H1 (cell line): ENCODE results near the gene UCHL1. TPM values are rescaled to one million over a fixed set of nuclear protein-coding genes. Genes with fewer than 3 reads are reported as not detected.

ENCODE experiments used
- CTCF ChIA-PET: fragments of 300-600 bp; sonication (Branson Sonifier 250); formaldehyde crosslinking; loops from one replicate; lab custom pipeline; 2021; ENCODE audit not compliant: partially characterized antibody; lab: Charles Lee
- POLR2A ChIA-PET: fragments of 300-600 bp; sonication (Branson Sonifier 250); formaldehyde crosslinking; loops from one replicate; lab custom pipeline; 2021; ENCODE audit warnings: inconsistent platforms; ENCODE audit not compliant: partially characterized antibody; lab: Charles Lee
- DNase-seq, 2 experiments: peaks; one replicate each; pipeline versions ENCODE4 v3.0.0 to v3.0.0-alpha.2; 2010 to 2022; ENCODE audit warnings: low spot score in 2 of 2, low read depth in 1 of 2, mixed read lengths in 1 of 2
- FAIRE-seq: peaks from 2 replicates; lab custom pipeline; 2011; peaks lifted over from hg19 to GRCh38; lab: Jason Lieb, UNC
- H2AFZ ChIP-seq: 2 replicates; pipeline ENCODE4 v1.8.1; 2012; ENCODE audit warnings: low read length, inconsistent platforms
- H2AK5ac ChIP-seq: 2 replicates; pipeline ENCODE4 v1.6.1; 2013; ENCODE audit warnings: low read depth, low read length
- H2BK120ac ChIP-seq: replicated peaks from 2 replicates; pipeline ENCODE3; 2013; ENCODE audit warnings: low read depth, low read length, inconsistent platforms
- H2BK12ac ChIP-seq: 2 replicates; pipeline ENCODE4 v1.6.1; 2013; ENCODE audit warnings: low read depth, low read length
- H2BK15ac ChIP-seq: 2 replicates; pipeline ENCODE4 v1.6.1; 2013; ENCODE audit warnings: low read length
- H2BK20ac ChIP-seq: 2 replicates; pipeline ENCODE4 v1.6.1; 2013; ENCODE audit warnings: low read length
- H2BK5ac ChIP-seq: 2 replicates; pipeline ENCODE4 v1.6.1; 2013; ENCODE audit warnings: low read depth, low read length
- H3K14ac ChIP-seq: 2 replicates; pipeline ENCODE4 v1.6.1; 2013; ENCODE audit warnings: inconsistent platforms; ENCODE audit not compliant: insufficient read length
- H3K18ac ChIP-seq: 2 replicates; pipeline ENCODE4 v1.6.1; 2013; ENCODE audit warnings: low read length; ENCODE audit errors: extremely low read depth
- H3K23ac ChIP-seq: 2 replicates; pipeline ENCODE4 v1.6.1; 2013; ENCODE audit warnings: inconsistent platforms; ENCODE audit not compliant: insufficient read length
- H3K23me2 ChIP-seq: 2 replicates; pipeline ENCODE4 v1.6.1; 2013; ENCODE audit warnings: low read depth, low read length
- H3K27ac ChIP-seq: 2 replicates; pipeline ENCODE4 v1.6.1; 2011; ENCODE audit warnings: low read depth, low read length, inconsistent platforms
- H3K27me3 ChIP-seq, 4 experiments: replicated peaks in 1 of 4; 1 replicate in 1 of 4; 2 replicates in 3 of 4; pipeline versions ENCODE4 v1.6.1 to v1.8.1; 2011 to 2013; ENCODE audit warnings: low read length in 3 of 4, mild to moderate bottlenecking in 3 of 4, inconsistent platforms in 2 of 4, mixed read lengths in 2 of 4, moderate library complexity in 1 of 4; ENCODE audit not compliant: control insufficient read depth in 3 of 4, insufficient read depth in 3 of 4; ENCODE audit errors: extremely low read depth in 1 of 4
- H3K36me3 ChIP-seq, 4 experiments: 2 replicates each; pipeline versions ENCODE4 v1.6.1 to v1.8.1; 2011 to 2013; ENCODE audit warnings: mild to moderate bottlenecking in 4 of 4, low read length in 3 of 4, moderate library complexity in 2 of 4, control low read depth in 1 of 4, inconsistent platforms in 1 of 4; ENCODE audit not compliant: insufficient read depth in 4 of 4, control insufficient read depth in 2 of 4
- H3K4ac ChIP-seq: replicated peaks from 2 replicates; pipeline ENCODE3; 2013; ENCODE audit warnings: low read length, low read depth, mixed read lengths, inconsistent platforms; ENCODE audit not compliant: insufficient read length
- H3K4me1 ChIP-seq, 4 experiments: replicated peaks in 1 of 4; 1 replicate in 1 of 4; 2 replicates in 3 of 4; pipeline versions ENCODE4 v1.6.1 to v1.8.1; 2011 to 2013; ENCODE audit warnings: low read length in 3 of 4, inconsistent platforms in 2 of 4, mixed read lengths in 1 of 4; ENCODE audit not compliant: insufficient read depth in 4 of 4, control insufficient read depth in 3 of 4
- H3K4me2 ChIP-seq, 2 experiments: 2 replicates each; pipeline versions ENCODE4 v1.6.1 to v1.8.1; 2011 to 2013; ENCODE audit warnings: low read depth in 2 of 2, low read length in 2 of 2, control low read depth in 1 of 2, inconsistent platforms in 1 of 2, mild to moderate bottlenecking in 1 of 2; ENCODE audit not compliant: insufficient read depth in 1 of 2
- H3K4me3 ChIP-seq, 4 experiments: fragments of 200-600, 300-600 bp in 1 of 4; sonication (generic), shearing (Covaris generic), sonication (Bioruptor Twin) in 1 of 4; 2 replicates each; pipeline versions ENCODE4 v1.5.1 to v1.8.1; 2011 to 2016; ENCODE audit warnings: low read length in 4 of 4, low read depth in 3 of 4, control low read depth in 2 of 4, inconsistent platforms in 2 of 4, mild to moderate bottlenecking in 2 of 4, mixed read lengths in 1 of 4, moderate library complexity in 1 of 4; ENCODE audit not compliant: insufficient read depth in 2 of 4; ENCODE audit errors: extremely low read depth in 1 of 4
- H3K56ac ChIP-seq: replicated peaks from 2 replicates; pipeline ENCODE3; 2013; ENCODE audit warnings: low read depth, mild to moderate bottlenecking, mixed read lengths, low read length, inconsistent platforms; ENCODE audit not compliant: insufficient read length
- H3K79me1 ChIP-seq: 2 replicates; pipeline ENCODE4 v1.6.1; 2013; ENCODE audit warnings: low read depth, low read length, control low read depth
- H3K79me2 ChIP-seq, 2 experiments: 2 replicates each; pipeline versions ENCODE4 v1.6.1 to v1.8.1; 2012 to 2013; ENCODE audit warnings: low read length in 2 of 2, mild to moderate bottlenecking in 2 of 2, inconsistent platforms in 1 of 2; ENCODE audit not compliant: insufficient read depth in 2 of 2, control insufficient read depth in 1 of 2
- H3K9ac ChIP-seq, 4 experiments: replicated peaks in 1 of 4; 1 replicate in 1 of 4; 2 replicates in 3 of 4; pipeline versions ENCODE4 v1.6.1 to v1.8.1; 2011 to 2013; ENCODE audit warnings: low read depth in 3 of 4, low read length in 3 of 4, control low read depth in 2 of 4, mild to moderate bottlenecking in 2 of 4, moderate library complexity in 2 of 4, inconsistent platforms in 1 of 4; ENCODE audit errors: extremely low read depth in 1 of 4
- H3K9me3 ChIP-seq, 2 experiments: 2 replicates each; pipeline versions ENCODE4 v1.6.1 to v1.8.1; 2012 to 2013; ENCODE audit warnings: mild to moderate bottlenecking in 2 of 2, moderate library complexity in 2 of 2, control low read depth in 1 of 2, inconsistent platforms in 1 of 2, low read depth in 1 of 2, low read length in 1 of 2, mixed read lengths in 1 of 2; ENCODE audit not compliant: insufficient read depth in 2 of 2
- H4K20me1 ChIP-seq, 2 experiments: replicated peaks in 1 of 2; 2 replicates each; pipeline versions ENCODE3 to v1.8.1; 2011 to 2013; ENCODE audit warnings: inconsistent platforms in 2 of 2, low read length in 2 of 2, mild to moderate bottlenecking in 1 of 2; ENCODE audit not compliant: insufficient read depth in 2 of 2, control insufficient read depth in 1 of 2
- H4K5ac ChIP-seq: 2 replicates; pipeline ENCODE4 v1.6.1; 2013; ENCODE audit warnings: low read length, low read depth, mixed read lengths, inconsistent platforms; ENCODE audit not compliant: insufficient read length
- H4K8ac ChIP-seq: 2 replicates; pipeline ENCODE4 v1.8.0; 2013; ENCODE audit warnings: mild to moderate bottlenecking, moderate library complexity, low read length, inconsistent platforms; ENCODE audit not compliant: insufficient read depth; ENCODE audit errors: extremely low read depth
- H4K91ac ChIP-seq: replicated peaks from 2 replicates; pipeline ENCODE3; 2013; ENCODE audit warnings: low read length, mixed read lengths, inconsistent platforms; ENCODE audit not compliant: insufficient read length
- CHD2 ChIP-seq: IDR thresholded peaks from 2 replicates; pipeline ENCODE4 v1.6.1; 2012; ENCODE audit warnings: low read length, improper control_type of control experiment
- E2F6 ChIP-seq: IDR thresholded peaks from 2 replicates; pipeline ENCODE4 v1.6.1; 2012; ENCODE audit warnings: inconsistent platforms
- JUN ChIP-seq: IDR thresholded peaks from 2 replicates; pipeline ENCODE4 v1.6.1; 2011; ENCODE audit warnings: low read depth, mild to moderate bottlenecking, improper control_type of control experiment, low read length
- MAFK ChIP-seq: IDR thresholded peaks from 2 replicates; pipeline ENCODE4 v1.6.1; 2012; ENCODE audit warnings: low read depth, mild to moderate bottlenecking, improper control_type of control experiment, low read length
- MAX ChIP-seq: IDR thresholded peaks from 2 replicates; pipeline ENCODE4 v1.6.1; 2012; ENCODE audit warnings: inconsistent platforms
- POLR2A ChIP-seq, 2 experiments: IDR thresholded peaks; 1 replicate in 1 of 2; 2 replicates in 1 of 2; pipeline ENCODE4 v1.6.1; 2011; ENCODE audit warnings: low read depth in 2 of 2, low read length in 2 of 2, mild to moderate bottlenecking in 2 of 2; ENCODE audit errors: control extremely low read depth in 1 of 2
- POLR2AphosphoS5 ChIP-seq: IDR thresholded peaks from 2 replicates; pipeline ENCODE4 v1.6.1; 2011; ENCODE audit warnings: low read depth, low read length
- SIN3A ChIP-seq, 2 experiments: IDR thresholded peaks in 1 of 2; conservative IDR thresholded peaks in 1 of 2; 2 replicates each; pipeline ENCODE4 v1.6.1; 2011 to 2012; ENCODE audit warnings: low read length in 2 of 2, improper control_type of control experiment in 1 of 2, low read depth in 1 of 2, mild to moderate bottlenecking in 1 of 2
- SP1 ChIP-seq: IDR thresholded peaks from 2 replicates; pipeline ENCODE4 v1.6.1; 2011; ENCODE audit warnings: low read depth, low read length
- SP4 ChIP-seq: IDR thresholded peaks from 2 replicates; pipeline ENCODE4 v1.6.1; 2012; ENCODE audit warnings: low read length, inconsistent platforms
- ZNF274 ChIP-seq: IDR thresholded peaks from 2 replicates; pipeline ENCODE4 v1.7.0; 2012; ENCODE audit warnings: low read length, borderline replicate concordance; ENCODE audit errors: extremely low read depth
- WGBS, 2 experiments: shearing (Covaris generic) in 1 of 2; methylation state at CpG; one replicate each; pipeline versions ENCODE4 v1.1.6 to v1.1.7; 2013 to 2015; ENCODE audit warnings: low lambda C conversion rate in 2 of 2, mixed read lengths in 2 of 2, inconsistent platforms in 1 of 2, low coverage in 1 of 2, missing lambda C conversion rate in 1 of 2; ENCODE audit not compliant: insufficient replicate concordance in 2 of 2, insufficient coverage in 1 of 2, insufficient read length in 1 of 2; ENCODE audit errors: extremely low coverage in 1 of 2, missing lambda C conversion rate in 1 of 2; 5-methylcytosine and 5-hydroxymethylcytosine counted together
- polyA plus RNA-seq, 7 experiments: library from polyadenylated mRNA; depleted of rRNA in 3 of 7; stranded (reverse) in 5 of 7; unstranded in 2 of 7; fragments of >200 nt in 5 of 7; fragments of 200-250 nt in 2 of 7; gene quantifications; 1 replicate in 5 of 7; 2 replicates in 1 of 7; 4 replicates in 1 of 7; pipeline versions ENCODE4 v1.2.1 to v1.2.3, GENCODE V29; 2011 to 2013; ENCODE audit warnings: missing spikeins in 2 of 7, mixed read lengths in 2 of 7
- total RNA-seq: library from RNA; stranded (reverse); fragmentation: NEBNext Ultra II Directional; extraction: Animal tissue kit (Norgen Biotek cat#: 25700); gene quantifications from 2 replicates; pipeline ENCODE4 v1.2.1, GENCODE V29; 2021
- TF ChIP-seq, protein P1 (sequence below), 3 experiments: IDR thresholded peaks; 1 replicate in 2 of 3; 2 replicates in 1 of 3; pipeline versions ENCODE4 v1.5.1 to v1.6.1; 2011; ENCODE audit warnings: low read length in 3 of 3, mild to moderate bottlenecking in 3 of 3, inconsistent platforms in 2 of 3, low read depth in 1 of 3, moderate library complexity in 1 of 3; ENCODE audit not compliant: insufficient read depth in 1 of 3; ENCODE audit errors: control extremely low read depth in 1 of 3

Gene UCHL1
- total and polyA plus RNA-seq, 2 of the 8 experiments (the other 6 are each of a cell fraction or from before 2014, with no cell fraction given): 781 to 1,717 TPM

- Histone ChIP-seq H3K79me1 (no peaks in the 10 kb centered on the region), H3K4me2 (no peak overlapping the region), H2BK15ac (no peak overlapping the region), H2BK12ac (no peak overlapping the region), H3K27ac (no peak overlapping the region), H4K91ac (no peak overlapping the region), H3K23me2 (no peaks in the 10 kb centered on the region), H3K27me3 (no peaks in the 10 kb centered on the region), H2AK5ac (no peak overlapping the region), H3K14ac (no peak overlapping the region), H3K4me1 (no peaks in the 10 kb centered on the region), H3K36me3 (no peaks in the 10 kb centered on the region), H3K23ac (no peak overlapping the region), H3K79me2 (no peaks in the 10 kb centered on the region), H2BK120ac (no peak overlapping the region), H2BK20ac (no peak overlapping the region), H4K5ac (no peak overlapping the region), H3K9me3 (peaks cover 13 to 19% of the 10 kb centered on the region in 2 experiments; a peak in 3 of 4 replicates), H4K8ac (no peak overlapping the region), H4K20me1 (no peaks in the 10 kb centered on the region), H3K9ac (no peak overlapping the region), H3K4me3 (no peak overlapping the region), H3K18ac (no peak overlapping the region), H3K56ac (no peak overlapping the region), H3K4ac (no peak overlapping the region), H2AFZ (no peak overlapping the region), H2BK5ac (no peak overlapping the region)
- FAIRE-seq (no peak), DNase-seq (no peak)
- WGBS, 2 experiments: 89% methylated on average over 4 of the region's 4 CpGs; no CpG with 5 or more reads in 1 of the 2 experiments
- ChIA-PET CTCF (interaction anchor here (1.3 to 2.5 kb wide), 3 partner anchors 9 to 371 kb away, joined by 4 to 9 read pairs (median 7); no protein-coding TSS in a partner anchor), POLR2A (interaction anchor here (0.6 kb wide), 1 partner anchor 339 kb away, joined by 3 read pairs; no protein-coding TSS in a partner anchor)
- TF ChIP-seq ZNF274 (no peak), CHD2 (no peak), MAFK (no peak), MAX (no peak), SIN3A (conservative IDR thresholded peaks at IDR 0.05 in 1 of 2, IDR thresholded peaks at IDR 0.05 in 1 of 2; ENCODE audit: low read depth in 1 of 2, low read length in 2 of 2) (no peak), SP1 (no peak), SP4 (no peak), E2F6 (no peak), JUN (no peak), POLR2AphosphoS5 (no peak), POLR2A (IDR thresholded peaks at IDR 0.05; ENCODE audit: control extremely low read depth in 1 of 2, low read depth in 2 of 2, low read length in 2 of 2) (no peak)
- TF ChIP-seq, protein P1, sequence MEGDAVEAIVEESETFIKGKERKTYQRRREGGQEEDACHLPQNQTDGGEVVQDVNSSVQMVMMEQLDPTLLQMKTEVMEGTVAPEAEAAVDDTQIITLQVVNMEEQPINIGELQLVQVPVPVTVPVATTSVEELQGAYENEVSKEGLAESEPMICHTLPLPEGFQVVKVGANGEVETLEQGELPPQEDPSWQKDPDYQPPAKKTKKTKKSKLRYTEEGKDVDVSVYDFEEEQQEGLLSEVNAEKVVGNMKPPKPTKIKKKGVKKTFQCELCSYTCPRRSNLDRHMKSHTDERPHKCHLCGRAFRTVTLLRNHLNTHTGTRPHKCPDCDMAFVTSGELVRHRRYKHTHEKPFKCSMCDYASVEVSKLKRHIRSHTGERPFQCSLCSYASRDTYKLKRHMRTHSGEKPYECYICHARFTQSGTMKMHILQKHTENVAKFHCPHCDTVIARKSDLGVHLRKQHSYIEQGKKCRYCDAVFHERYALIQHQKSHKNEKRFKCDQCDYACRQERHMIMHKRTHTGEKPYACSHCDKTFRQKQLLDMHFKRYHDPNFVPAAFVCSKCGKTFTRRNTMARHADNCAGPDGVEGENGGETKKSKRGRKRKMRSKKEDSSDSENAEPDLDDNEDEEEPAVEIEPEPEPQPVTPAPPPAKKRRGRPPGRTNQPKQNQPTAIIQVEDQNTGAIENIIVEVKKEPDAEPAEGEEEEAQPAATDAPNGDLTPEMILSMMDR (IDR thresholded peaks at IDR 0.05; ENCODE audit: control extremely low read depth in 1 of 3, insufficient read depth in 1 of 3, low read depth in 1 of 3, low read length in 3 of 3): no peak
Measured at GRCh38 chr4:41290479-41290878, 33.8 kb downstream of the UCHL1 start.
